ENCODE results near the gene CENPF.
"Not testable (repeated sequence)": the region's sequence is repeated elsewhere in the genome, so short reads cannot be mapped to it uniquely, and the experiment has no call there.

Gene CENPF

GRCh38 chr1:214608216-214608783 lies 5.3 kb downstream of the CENPF start:
- H3K18ac ChIP-seq (ENCODE audit: low read length); H3K4me3 ChIP-seq (ENCODE audit: low read length); H3K79me1 ChIP-seq (ENCODE audit: low read length); H3K4ac ChIP-seq (ENCODE audit: low read depth, low read length); H4K5ac ChIP-seq (ENCODE audit: low read length); H3K36me3 ChIP-seq (ENCODE audit: control insufficient read depth, insufficient read depth, low read length); H3K4me1 ChIP-seq (ENCODE audit: control insufficient read depth, low read depth, low read length); H3K4me2 ChIP-seq (ENCODE audit: low read length); H3K27ac ChIP-seq (ENCODE audit: low read depth, low read length); H2BK15ac ChIP-seq (replicated peaks; ENCODE audit: low read depth); H3K27me3 ChIP-seq (ENCODE audit: insufficient read depth, low read length, poor library complexity); H2BK120ac ChIP-seq (ENCODE audit: low read depth, low read length); H3K56ac ChIP-seq (ENCODE audit: low read length); H4K8ac ChIP-seq (ENCODE audit: low read depth, low read length); H3K9ac ChIP-seq (ENCODE audit: low read length); H2BK5ac ChIP-seq (ENCODE audit: low read length); H2AK5ac ChIP-seq (ENCODE audit: low read length); DNase-seq; H3K23ac ChIP-seq (ENCODE audit: low read length): not testable (repeated sequence)
- no CpG with 5 or more reads among the region's 45 CpGs for WGBS (ENCODE audit: extremely low coverage, insufficient coverage, low lambda C conversion rate)
- peaks cover 80% of the 10 kb centered on the region for H3K79me2 ChIP-seq (ENCODE audit: control insufficient read depth, insufficient read depth, low read length)

- not testable (repeated sequence) for H3K9ac ChIP-seq (ENCODE audit: low read length); H3K4ac ChIP-seq (ENCODE audit: low read depth, low read length); H2BK120ac ChIP-seq (ENCODE audit: low read depth, low read length); H4K5ac ChIP-seq (ENCODE audit: low read length); H3K79me1 ChIP-seq (ENCODE audit: low read length); H3K27ac ChIP-seq (ENCODE audit: low read depth, low read length); H3K27me3 ChIP-seq (ENCODE audit: insufficient read depth, low read length, poor library complexity); H3K23ac ChIP-seq (ENCODE audit: low read length); H3K4me2 ChIP-seq (ENCODE audit: low read length); H4K8ac ChIP-seq (ENCODE audit: low read depth, low read length); H3K4me3 ChIP-seq (ENCODE audit: low read length); DNase-seq; H3K18ac ChIP-seq (ENCODE audit: low read length); H3K56ac ChIP-seq (ENCODE audit: low read length); H3K4me1 ChIP-seq (ENCODE audit: control insufficient read depth, low read depth, low read length); H2BK5ac ChIP-seq (ENCODE audit: low read length); H2AK5ac ChIP-seq (ENCODE audit: low read length); H2BK15ac ChIP-seq (replicated peaks; ENCODE audit: low read depth); H3K36me3 ChIP-seq (ENCODE audit: control insufficient read depth, insufficient read depth, low read length)
- H3K79me2 ChIP-seq (ENCODE audit: control insufficient read depth, insufficient read depth, low read length): peaks cover 78% of the 10 kb centered on the region
- WGBS (ENCODE audit: extremely low coverage, insufficient coverage, low lambda C conversion rate): no CpG with 5 or more reads among the region's 43 CpGs
Observed at GRCh38 chr1:214608817-214609216, 5.8 kb downstream of the CENPF start.

- no peak overlapping the region for H2AK5ac ChIP-seq (ENCODE audit: low read length)
- H3K18ac ChIP-seq (ENCODE audit: low read length): no peak overlapping the region
- no peaks in the 10 kb centered on the region for H3K36me3 ChIP-seq (ENCODE audit: control insufficient read depth, insufficient read depth, low read length)
- H2BK15ac ChIP-seq (replicated peaks; ENCODE audit: low read depth): no peak overlapping the region
- H3K56ac ChIP-seq (ENCODE audit: low read length): no peak overlapping the region
- no peak overlapping the region for H3K23ac ChIP-seq (ENCODE audit: low read length)
- H3K4ac ChIP-seq (ENCODE audit: low read depth, low read length): no peak overlapping the region
- H4K5ac ChIP-seq (ENCODE audit: low read length): no peak overlapping the region
- H4K8ac ChIP-seq (ENCODE audit: low read depth, low read length): no peak overlapping the region
- H3K79me1 ChIP-seq (ENCODE audit: low read length): peaks cover 5% of the 10 kb centered on the region
- no CpG with 5 or more reads among the region's 1 CpG for WGBS (ENCODE audit: extremely low coverage, insufficient coverage, low lambda C conversion rate)
- H3K4me2 ChIP-seq (ENCODE audit: low read length): no peak overlapping the region
- no peaks in the 10 kb centered on the region for H3K27me3 ChIP-seq (ENCODE audit: insufficient read depth, low read length, poor library complexity)
- no peak overlapping the region for H3K4me3 ChIP-seq (ENCODE audit: low read length)
- no peak overlapping the region for H3K9ac ChIP-seq (ENCODE audit: low read length)
- no peak overlapping the region for H3K27ac ChIP-seq (ENCODE audit: low read depth, low read length)
- H3K79me2 ChIP-seq (ENCODE audit: control insufficient read depth, insufficient read depth, low read length): peaks cover 71% of the 10 kb centered on the region
- H3K4me1 ChIP-seq (ENCODE audit: control insufficient read depth, low read depth, low read length): no peaks in the 10 kb centered on the region
- no peak overlapping the region for H2BK5ac ChIP-seq (ENCODE audit: low read length)
- no peak for DNase-seq
- H2BK120ac ChIP-seq (ENCODE audit: low read depth, low read length): no peak overlapping the region
Observed at GRCh38 chr1:214609692-214610091, 6.7 kb downstream of the CENPF start.

GRCh38 chr1:214610136-214610535 lies 7.1 kb downstream of the CENPF start:
- peaks cover 68% of the 10 kb centered on the region for H3K79me2 ChIP-seq (ENCODE audit: control insufficient read depth, insufficient read depth, low read length)
- H3K4me2 ChIP-seq (ENCODE audit: low read length); H3K9ac ChIP-seq (ENCODE audit: low read length); H2BK120ac ChIP-seq (ENCODE audit: low read depth, low read length); H4K8ac ChIP-seq (ENCODE audit: low read depth, low read length); H3K4ac ChIP-seq (ENCODE audit: low read depth, low read length); H3K27ac ChIP-seq (ENCODE audit: low read depth, low read length); H3K4me1 ChIP-seq (ENCODE audit: control insufficient read depth, low read depth, low read length); H3K79me1 ChIP-seq (ENCODE audit: low read length); H3K36me3 ChIP-seq (ENCODE audit: control insufficient read depth, insufficient read depth, low read length); H2AK5ac ChIP-seq (ENCODE audit: low read length); H4K5ac ChIP-seq (ENCODE audit: low read length); H3K56ac ChIP-seq (ENCODE audit: low read length); H3K23ac ChIP-seq (ENCODE audit: low read length); H2BK5ac ChIP-seq (ENCODE audit: low read length); H2BK15ac ChIP-seq (replicated peaks; ENCODE audit: low read depth); H3K18ac ChIP-seq (ENCODE audit: low read length); H3K4me3 ChIP-seq (ENCODE audit: low read length); DNase-seq; H3K27me3 ChIP-seq (ENCODE audit: insufficient read depth, low read length, poor library complexity): not testable (repeated sequence)

- no peak overlapping the region for H2BK120ac ChIP-seq (ENCODE audit: low read depth, low read length)
- no peak overlapping the region for H3K27ac ChIP-seq (ENCODE audit: low read depth, low read length)
- H3K4ac ChIP-seq (ENCODE audit: low read depth, low read length): no peak overlapping the region
- no peak for DNase-seq
- peaks cover 7% of the 10 kb centered on the region for H3K79me1 ChIP-seq (ENCODE audit: low read length)
- H4K8ac ChIP-seq (ENCODE audit: low read depth, low read length): no peak overlapping the region
- H2BK15ac ChIP-seq (replicated peaks; ENCODE audit: low read depth): no peak overlapping the region
- H4K5ac ChIP-seq (ENCODE audit: low read length): no peak overlapping the region
- H3K23ac ChIP-seq (ENCODE audit: low read length): no peak overlapping the region
- H3K9ac ChIP-seq (ENCODE audit: low read length): no peak overlapping the region
- H3K4me2 ChIP-seq (ENCODE audit: low read length): no peak overlapping the region
- H3K4me3 ChIP-seq (ENCODE audit: low read length): no peak overlapping the region
- WGBS (ENCODE audit: extremely low coverage, insufficient coverage, low lambda C conversion rate): no CpG with 5 or more reads among the region's 6 CpGs
- H2AK5ac ChIP-seq (ENCODE audit: low read length): no peak overlapping the region
- H3K36me3 ChIP-seq (ENCODE audit: control insufficient read depth, insufficient read depth, low read length): peaks cover 3% of the 10 kb centered on the region
- H3K4me1 ChIP-seq (ENCODE audit: control insufficient read depth, low read depth, low read length): no peaks in the 10 kb centered on the region
- no peak overlapping the region for H3K18ac ChIP-seq (ENCODE audit: low read length)
- H2BK5ac ChIP-seq (ENCODE audit: low read length): no peak overlapping the region
- peaks cover 31% of the 10 kb centered on the region for H3K79me2 ChIP-seq (ENCODE audit: control insufficient read depth, insufficient read depth, low read length)
- no peak overlapping the region for H3K56ac ChIP-seq (ENCODE audit: low read length)
- no peaks in the 10 kb centered on the region for H3K27me3 ChIP-seq (ENCODE audit: insufficient read depth, low read length, poor library complexity)
Observed at GRCh38 chr1:214615109-214615508, 12.1 kb downstream of the CENPF start.

- no peak overlapping the region for H3K4ac ChIP-seq (ENCODE audit: low read depth, low read length)
- H3K18ac ChIP-seq (ENCODE audit: low read length): no peak overlapping the region
- peaks cover 6% of the 10 kb centered on the region for H3K36me3 ChIP-seq (ENCODE audit: control insufficient read depth, insufficient read depth, low read length)
- DNase-seq: no peak
- H3K23ac ChIP-seq (ENCODE audit: low read length): no peak overlapping the region
- no peak overlapping the region for H3K56ac ChIP-seq (ENCODE audit: low read length)
- no peak overlapping the region for H2BK15ac ChIP-seq (replicated peaks; ENCODE audit: low read depth)
- H2BK5ac ChIP-seq (ENCODE audit: low read length): no peak overlapping the region
- H3K79me1 ChIP-seq (ENCODE audit: low read length): peaks cover 7% of the 10 kb centered on the region
- H2AK5ac ChIP-seq (ENCODE audit: low read length): no peak overlapping the region
- H3K4me2 ChIP-seq (ENCODE audit: low read length): no peak overlapping the region
- H2BK120ac ChIP-seq (ENCODE audit: low read depth, low read length): no peak overlapping the region
- no peak overlapping the region for H3K27ac ChIP-seq (ENCODE audit: low read depth, low read length)
- H3K27me3 ChIP-seq (ENCODE audit: insufficient read depth, low read length, poor library complexity): no peaks in the 10 kb centered on the region
- no peak overlapping the region for H3K4me3 ChIP-seq (ENCODE audit: low read length)
- peaks cover 27% of the 10 kb centered on the region for H3K79me2 ChIP-seq (ENCODE audit: control insufficient read depth, insufficient read depth, low read length)
- no peak overlapping the region for H3K9ac ChIP-seq (ENCODE audit: low read length)
- H4K8ac ChIP-seq (ENCODE audit: low read depth, low read length): no peak overlapping the region
- WGBS (ENCODE audit: extremely low coverage, insufficient coverage, low lambda C conversion rate): no CpG with 5 or more reads among the region's 3 CpGs
- H3K4me1 ChIP-seq (ENCODE audit: control insufficient read depth, low read depth, low read length): no peaks in the 10 kb centered on the region
- H4K5ac ChIP-seq (ENCODE audit: low read length): no peak overlapping the region
Observed at GRCh38 chr1:214615871-214616270, 12.9 kb downstream of the CENPF start.
